ENCODE results near the gene UXS1. TPM values are rescaled to one million over a fixed set of nuclear protein-coding genes. Genes with fewer than 3 reads are reported as not detected.

Gene UXS1
- total RNA-seq, 1 experiment from 2014 or later, result 44.7 TPM

- TF ChIP-seq ATF1 (CRISPR knock-in tag; IDR thresholded peaks at IDR 0.05) (no peak), NFATC4 (CRISPR knock-in tag; IDR thresholded peaks at IDR 0.05) (no peak), ATF6 (CRISPR knock-in tag; IDR thresholded peaks at IDR 0.05) (no peak), SOX15 (CRISPR knock-in tag; IDR thresholded peaks at IDR 0.05) (no peak), EMX1 (CRISPR knock-in tag; IDR thresholded peaks at IDR 0.05) (no peak), PRRX2 (CRISPR knock-in tag; IDR thresholded peaks at IDR 0.05) (no peak), JUN (CRISPR knock-in tag; IDR thresholded peaks at IDR 0.05) (no peak), E2F4 (CRISPR knock-in tag; IDR thresholded peaks at IDR 0.05; ENCODE audit: borderline replicate concordance, low read depth) (no peak), GRHL2 (CRISPR knock-in tag; IDR thresholded peaks at IDR 0.05; ENCODE audit: insufficient replicate concordance, severe bottlenecking) (no peak), MYBL2 (CRISPR knock-in tag; IDR thresholded peaks at IDR 0.05) (no peak)
- ChIA-PET CTCF (no interaction called here), POLR2A (no interaction called here)
- H3K36me3 Mint-ChIP-seq, result no peaks in the 10 kb centered on the region
- H3K27ac Mint-ChIP-seq, result no peak overlapping the region
- H3K4me3 Mint-ChIP-seq, result no peak overlapping the region
- H3K4me1 Mint-ChIP-seq, result peaks cover 12% of the 10 kb centered on the region
- ATAC-seq (no peak), DNase-seq (ENCODE audit: low spot score) (no peak)
- H3K9me3 Mint-ChIP-seq, result no peaks in the 10 kb centered on the region
- H3K27me3 Mint-ChIP-seq (ENCODE audit: low read depth), result no peaks in the 10 kb centered on the region
Measured at GRCh38 chr2:106078096-106078495, 116.0 kb downstream of the UXS1 start.

GRCh38 chr2:106076941-106077340 is 117.2 kb downstream of the UXS1 start:
- DNase-seq (ENCODE audit: low spot score) (no peak), ATAC-seq (no peak)
- no peak overlapping the region for H3K4me3 Mint-ChIP-seq
- H3K36me3 Mint-ChIP-seq, result no peaks in the 10 kb centered on the region
- H3K4me1 Mint-ChIP-seq, result peaks cover 12% of the 10 kb centered on the region
- POLR2A ChIA-PET, result no interaction called here
- CTCF ChIA-PET, result no interaction called here
- no peaks in the 10 kb centered on the region for H3K9me3 Mint-ChIP-seq
- no peak for TF ChIP-seq ARID4B (CRISPR knock-in tag; IDR thresholded peaks at IDR 0.05; ENCODE audit: borderline replicate concordance)
- TF ChIP-seq ZNF317 (CRISPR knock-in tag; IDR thresholded peaks at IDR 0.05; ENCODE audit: borderline replicate concordance, low read depth), result no peak
- TF ChIP-seq ZBTB43 (CRISPR knock-in tag; IDR thresholded peaks at IDR 0.05), result no peak
- no peak for TF ChIP-seq NR2C2 (CRISPR knock-in tag; IDR thresholded peaks at IDR 0.05)
- no peak for TF ChIP-seq NR3C1 (CRISPR knock-in tag; conservative IDR thresholded peaks at IDR 0.05; ENCODE audit: low read depth)
- TF ChIP-seq CBFB (CRISPR knock-in tag; IDR thresholded peaks at IDR 0.05; ENCODE audit: low read depth), result no peak
- no peak for TF ChIP-seq ZNF532 (CRISPR knock-in tag; IDR thresholded peaks at IDR 0.05; ENCODE audit: borderline replicate concordance)
- TF ChIP-seq STAT6 (CRISPR knock-in tag; conservative IDR thresholded peaks at IDR 0.05; ENCODE audit: low read depth), result no peak
- no peak for TF ChIP-seq SOX15 (CRISPR knock-in tag; IDR thresholded peaks at IDR 0.05)
- no peak for TF ChIP-seq ATF1 (CRISPR knock-in tag; IDR thresholded peaks at IDR 0.05)
- no peak overlapping the region for H3K27ac Mint-ChIP-seq
- H3K27me3 Mint-ChIP-seq (ENCODE audit: low read depth), result no peaks in the 10 kb centered on the region

All from WTC11 (cell line).